Measurements from ENCODE around the gene TMEM59L. TPM values are rescaled to one million over a fixed set of nuclear protein-coding genes. Genes with fewer than 3 reads are reported as not detected.
A peak's percentile ranks its signal among the peaks of the same experiment; 100 is the strongest.

Gene TMEM59L
- total RNA-seq, 1 experiment from 2014 or later = 2.4 TPM

GRCh38 chr19:18601875-18602274 is 10.8 kb upstream of the TMEM59L start:
- TF ChIP-seq CTCF (IDR thresholded peaks at IDR 0.05) = no peak
- TF ChIP-seq SIN3A (IDR thresholded peaks at IDR 0.05; ENCODE audit: borderline replicate concordance, insufficient read depth, low read depth, low read length) = no peak
- TF ChIP-seq POLR2AphosphoS5 (IDR thresholded peaks at IDR 0.05; ENCODE audit: low read depth, low read length) = no peak
- TF ChIP-seq, protein P1, sequence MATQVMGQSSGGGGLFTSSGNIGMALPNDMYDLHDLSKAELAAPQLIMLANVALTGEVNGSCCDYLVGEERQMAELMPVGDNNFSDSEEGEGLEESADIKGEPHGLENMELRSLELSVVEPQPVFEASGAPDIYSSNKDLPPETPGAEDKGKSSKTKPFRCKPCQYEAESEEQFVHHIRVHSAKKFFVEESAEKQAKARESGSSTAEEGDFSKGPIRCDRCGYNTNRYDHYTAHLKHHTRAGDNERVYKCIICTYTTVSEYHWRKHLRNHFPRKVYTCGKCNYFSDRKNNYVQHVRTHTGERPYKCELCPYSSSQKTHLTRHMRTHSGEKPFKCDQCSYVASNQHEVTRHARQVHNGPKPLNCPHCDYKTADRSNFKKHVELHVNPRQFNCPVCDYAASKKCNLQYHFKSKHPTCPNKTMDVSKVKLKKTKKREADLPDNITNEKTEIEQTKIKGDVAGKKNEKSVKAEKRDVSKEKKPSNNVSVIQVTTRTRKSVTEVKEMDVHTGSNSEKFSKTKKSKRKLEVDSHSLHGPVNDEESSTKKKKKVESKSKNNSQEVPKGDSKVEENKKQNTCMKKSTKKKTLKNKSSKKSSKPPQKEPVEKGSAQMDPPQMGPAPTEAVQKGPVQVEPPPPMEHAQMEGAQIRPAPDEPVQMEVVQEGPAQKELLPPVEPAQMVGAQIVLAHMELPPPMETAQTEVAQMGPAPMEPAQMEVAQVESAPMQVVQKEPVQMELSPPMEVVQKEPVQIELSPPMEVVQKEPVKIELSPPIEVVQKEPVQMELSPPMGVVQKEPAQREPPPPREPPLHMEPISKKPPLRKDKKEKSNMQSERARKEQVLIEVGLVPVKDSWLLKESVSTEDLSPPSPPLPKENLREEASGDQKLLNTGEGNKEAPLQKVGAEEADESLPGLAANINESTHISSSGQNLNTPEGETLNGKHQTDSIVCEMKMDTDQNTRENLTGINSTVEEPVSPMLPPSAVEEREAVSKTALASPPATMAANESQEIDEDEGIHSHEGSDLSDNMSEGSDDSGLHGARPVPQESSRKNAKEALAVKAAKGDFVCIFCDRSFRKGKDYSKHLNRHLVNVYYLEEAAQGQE (IDR thresholded peaks at IDR 0.05; ENCODE audit: insufficient read depth in 1 of 2, low read depth in 2 of 2, low read length in 1 of 2) = no peak
- no peak for TF ChIP-seq TCF7L2 (IDR thresholded peaks at IDR 0.05; ENCODE audit: low read depth, low read length)

DNA sequence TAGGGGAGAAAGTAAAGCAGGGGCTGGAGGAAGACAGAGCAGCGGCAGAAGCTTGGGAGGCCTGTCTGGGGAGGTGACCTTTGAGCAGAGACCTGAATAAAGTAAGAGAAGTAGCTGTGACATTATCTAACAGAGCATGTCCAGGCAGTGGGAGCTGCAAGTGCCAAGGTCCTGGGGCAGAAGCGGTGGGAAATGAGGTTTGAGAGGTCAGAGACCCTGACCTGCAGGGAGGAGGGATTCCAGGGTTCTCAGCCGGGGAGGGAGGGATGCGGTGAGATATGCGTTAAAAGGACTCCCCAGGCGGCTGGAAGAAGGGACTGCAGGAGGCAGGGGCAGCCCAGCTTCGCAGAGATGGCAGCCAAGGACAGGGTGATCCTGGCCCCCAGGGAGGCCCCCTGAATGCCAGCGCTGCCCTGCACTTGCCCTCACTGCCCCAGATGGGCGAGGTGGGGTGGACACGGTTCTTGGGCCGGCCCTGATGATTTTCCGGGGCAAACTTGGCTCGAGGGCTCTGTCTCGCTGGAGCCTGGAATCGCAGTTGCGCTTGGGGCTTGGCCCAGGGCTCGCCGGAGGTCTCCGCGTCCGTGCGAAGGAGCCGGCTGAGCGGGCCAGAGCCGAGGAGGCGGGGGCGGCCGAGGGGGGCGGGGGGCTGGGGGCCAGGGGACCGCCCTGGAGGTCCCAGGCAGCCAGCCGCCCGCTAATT is 9.3 kb upstream of the TMEM59L start:
- ChIA-PET CTCF (no interaction called here), POLR2A (no interaction called here)
- in situ Hi-C loops (cut with HindIII; ENCODE audit: low pct_unique_long_range_greater_than_20kb, low sequenced_read_pairs) = no loop called here
- H3K9me3 ChIP-seq (ENCODE audit: control insufficient read depth, insufficient read depth, low read depth, low read length) = no peaks in the 10 kb centered on the region
- H3K4me1 ChIP-seq (ENCODE audit: control insufficient read depth, insufficient read depth, low read length) = peaks cover 2% of the 10 kb centered on the region
- H3K36me3 ChIP-seq (ENCODE audit: control insufficient read depth, insufficient read depth, low read length) = no peaks in the 10 kb centered on the region
- intact Hi-C loops (cut with micrococcal nuclease; ENCODE audit: unreplicated experiment) = no loop called here
- BruUV-seq (replicated peaks) = no TSS peak
- ATAC-seq (peak; percentile 78), DNase-seq (ENCODE audit: low read depth, low spot score) (no peak)
- no peak overlapping the region for H3K4me3 ChIP-seq (ENCODE audit: low read depth in 2 of 2, low read length in 2 of 2)
- no peak; the same call in 1 of the 2 replicates for TF ChIP-seq CTCF (IDR thresholded peaks at IDR 0.05)
- no peak for TF ChIP-seq SIN3A (IDR thresholded peaks at IDR 0.05; ENCODE audit: borderline replicate concordance, insufficient read depth, low read depth, low read length)
- H3K27me3 ChIP-seq (ENCODE audit: control insufficient read depth, insufficient read depth, low read length) = peaks cover under 1% of the 10 kb centered on the region
- no peak overlapping the region for H3K27ac ChIP-seq (ENCODE audit: low read length)

More at GRCh38 chr19:18601875-18602274, 10.8 kb upstream of the TMEM59L start:
- Histone ChIP-seq H3K9me3 (ENCODE audit: control insufficient read depth, insufficient read depth, low read depth, low read length) (no peaks in the 10 kb centered on the region), H3K4me1 (ENCODE audit: control insufficient read depth, insufficient read depth, low read length) (peaks cover 2% of the 10 kb centered on the region; the same call in 1 of the 2 replicates), H3K27ac (ENCODE audit: low read length) (no peak overlapping the region), H3K27me3 (ENCODE audit: control insufficient read depth, insufficient read depth, low read length) (no peaks in the 10 kb centered on the region; the same call in 1 of the 2 replicates), H3K36me3 (ENCODE audit: control insufficient read depth, insufficient read depth, low read length) (no peaks in the 10 kb centered on the region), H3K4me3 (ENCODE audit: low read depth in 2 of 2, low read length in 2 of 2) (no peak overlapping the region)
- CTCF ChIA-PET = interaction anchor here (0.6 to 1.0 kb wide), 2 partner anchors 71 to 322 kb away, joined by 3 to 7 read pairs; no protein-coding TSS in a partner anchor
- in situ Hi-C loops (cut with HindIII; ENCODE audit: low pct_unique_long_range_greater_than_20kb, low sequenced_read_pairs) (no loop called here), intact Hi-C loops (cut with micrococcal nuclease; ENCODE audit: unreplicated experiment) (no loop called here)
- POLR2A ChIA-PET = no interaction called here
- no TSS peak for BruUV-seq (replicated peaks)
- DNase-seq (ENCODE audit: low read depth, low spot score) = no peak
- no peak for ATAC-seq

All from Panc1 (cell line).